ENCODE measurements around the gene HMGCS2. TPM values are rescaled to one million over a fixed set of nuclear protein-coding genes. Genes with fewer than 3 reads are reported as not detected.
"Not testable (repeated sequence)": the region's sequence is repeated elsewhere in the genome, so short reads cannot be mapped to it uniquely, and the experiment has no call there.

The HMGCS2 gene
- total RNA-seq, 2 donors from 2014 or later, result 6.0 TPM; not detected in 1

- TF ChIP-seq POLR2A (IDR thresholded peaks at IDR 0.05) (no peak), CTCF (IDR thresholded peaks at IDR 0.05) (no peak)
- no peak for DNase-seq
- H3K4me1 ChIP-seq, result peaks cover 59% of the 10 kb centered on the region
- no peaks in the 10 kb centered on the region for H3K36me3 ChIP-seq (replicated peaks in 1 of 2; ENCODE audit: insufficient read depth in 1 of 2, low read depth in 2 of 2)
- H3K27me3 ChIP-seq, result no peaks in the 10 kb centered on the region
- intact Hi-C loops (cut with DNase I), result no loop called here
- ATAC-seq, result no peak
- H3K9me3 ChIP-seq, result no peaks in the 10 kb centered on the region
- H3K4me3 ChIP-seq, result no peak overlapping the region
- no peak overlapping the region for H3K27ac ChIP-seq
- 65 to 69% methylated on average over 8 of the region's 8 CpGs for WGBS, 2 donors
Observed at GRCh38 chr1:119794230-119794875, 25.6 kb upstream of the HMGCS2 start.

- TF ChIP-seq POLR2A (IDR thresholded peaks at IDR 0.05) (no peak), CTCF (IDR thresholded peaks at IDR 0.05) (no peak)
- Histone ChIP-seq H3K4me3 (no peak overlapping the region), H3K4me1 (peaks cover 56% of the 10 kb centered on the region), H3K27ac (peak overlapping the region in 3 of 4 donors; percentile 64 to 74 (median 66)), H3K9me3 (no peaks in the 10 kb centered on the region), H3K27me3 (no peaks in the 10 kb centered on the region), H3K36me3 (replicated peaks in 1 of 2; ENCODE audit: insufficient read depth in 1 of 2, low read depth in 2 of 2) (no peaks in the 10 kb centered on the region)
- ATAC-seq (no peak), DNase-seq (no peak)
- intact Hi-C loops (cut with DNase I), result no loop called here
- WGBS, 2 donors, result 73 to 74% methylated on average over 4 of the region's 4 CpGs
Observed at GRCh38 chr1:119791377-119791776, 22.7 kb upstream of the HMGCS2 start.

GRCh38 chr1:119790451-119791198 lies 21.9 kb upstream of the HMGCS2 start:
- peaks cover 56% of the 10 kb centered on the region for H3K4me1 ChIP-seq
- no peaks in the 10 kb centered on the region for H3K9me3 ChIP-seq
- WGBS, 2 donors, result 30% methylated on average over 9 of the region's 9 CpGs
- DNase-seq (peak in 1 of 4 donors; percentile 43), ATAC-seq (peak; percentile 66)
- no peaks in the 10 kb centered on the region for H3K27me3 ChIP-seq
- H3K4me3 ChIP-seq, result no peak overlapping the region
- intact Hi-C loops (cut with DNase I), result no loop called here
- H3K27ac ChIP-seq, result peak overlapping the region; percentile 41 to 74 (median 65)
- no peaks in the 10 kb centered on the region for H3K36me3 ChIP-seq (replicated peaks in 1 of 2; ENCODE audit: insufficient read depth in 1 of 2, low read depth in 2 of 2)
- TF ChIP-seq POLR2A (IDR thresholded peaks at IDR 0.05) (no peak), CTCF (IDR thresholded peaks at IDR 0.05) (no peak)

- H3K27ac ChIP-seq, result peak overlapping the region in 3 of 4 donors; percentile 8 to 57 (median 13)
- no peaks in the 10 kb centered on the region for H3K9me3 ChIP-seq
- TF ChIP-seq CTCF (IDR thresholded peaks at IDR 0.05) (no peak), POLR2A (IDR thresholded peaks at IDR 0.05) (no peak)
- intact Hi-C loops (cut with DNase I), result no loop called here
- DNase-seq (no peak), ATAC-seq (no peak)
- H3K4me3 ChIP-seq, result no peak overlapping the region
- no peaks in the 10 kb centered on the region for H3K27me3 ChIP-seq
- H3K36me3 ChIP-seq (replicated peaks in 1 of 2; ENCODE audit: insufficient read depth in 1 of 2, low read depth in 2 of 2), result no peaks in the 10 kb centered on the region
- peaks cover 65% of the 10 kb centered on the region for H3K4me1 ChIP-seq
- WGBS, 2 donors, result 11 to 15% methylated on average over 2 of the region's 2 CpGs
Observed at GRCh38 chr1:119787776-119788175, 19.1 kb upstream of the HMGCS2 start.

- intact Hi-C loops (cut with DNase I); ATAC-seq; DNase-seq; H3K4me3 ChIP-seq; H3K9me3 ChIP-seq; H3K27me3 ChIP-seq; H3K36me3 ChIP-seq (replicated peaks in 1 of 2; ENCODE audit: insufficient read depth in 1 of 2, low read depth in 2 of 2); H3K27ac ChIP-seq: not testable (repeated sequence)
- WGBS, 2 donors, result 64 to 73% methylated on average over 4 of the region's 4 CpGs
- peaks cover 65% of the 10 kb centered on the region for H3K4me1 ChIP-seq
Observed at GRCh38 chr1:119786473-119787050, 17.9 kb upstream of the HMGCS2 start.

- H3K9me3 ChIP-seq; H3K4me3 ChIP-seq; H3K36me3 ChIP-seq (replicated peaks in 1 of 2; ENCODE audit: insufficient read depth in 1 of 2, low read depth in 2 of 2); intact Hi-C loops (cut with DNase I); H3K27me3 ChIP-seq; ATAC-seq; DNase-seq: not testable (repeated sequence)
- peaks cover 60% of the 10 kb centered on the region for H3K4me1 ChIP-seq
- WGBS, 2 donors, result 42 to 44% methylated on average over 7 of the region's 7 CpGs
- H3K27ac ChIP-seq, result peak overlapping the region in 1 of 4 donors; percentile 50
Observed at GRCh38 chr1:119786046-119786445, 17.3 kb upstream of the HMGCS2 start.

Measured in body of pancreas (tissue), 4 donors.